HCT116 (cell line): Measurements from ENCODE around the gene REXO4. TPM values are rescaled to one million over a fixed set of nuclear protein-coding genes. Genes with fewer than 3 reads are reported as not detected.

Experiments used
- ATAC-seq: fragments of 200-7000 bp; cut with Tn5 transposase; 2 replicates; pipeline ENCODE4 v1.9.1; 2020; ENCODE audit warnings: mild to moderate bottlenecking, moderate library complexity
- BruUV-seq: library from RNA; stranded (reverse); fragments of 400-500 nt; replicated peaks from 2 replicates; lab custom pipeline; 2021; lab: Mats Ljungman, UMichigan
- CTCF ChIA-PET: fragments of 300-600 bp; sonication (Branson Sonifier 250); formaldehyde crosslinking; loops from one replicate; lab custom pipeline; 2021; ENCODE audit warnings: antibody characterized with exemption; lab: Charles Lee
- POLR2A ChIA-PET: fragments of 300-600, 350-600 bp; sonication (Branson Sonifier 250); formaldehyde crosslinking; loops from one replicate; lab custom pipeline; 2021; ENCODE audit warnings: antibody characterized with exemption; lab: Charles Lee
- RAD21 ChIA-PET, 2 experiments: fragments of 300-600 bp; sonication (Branson Sonifier 250); formaldehyde crosslinking; loops; one replicate each; lab custom pipeline; 2023; ENCODE audit warnings: low total read pairs in 2 of 2; ENCODE audit not compliant: uncharacterized antibody in 2 of 2, unreplicated experiment in 2 of 2, low non-redundant PET in 1 of 2; lab: Charles Lee
- DNase-seq: peaks from one replicate; pipeline ENCODE4 v3.0.0-alpha.2; 2010; ENCODE audit warnings: low read depth, low spot score
- H2AFZ ChIP-seq: fragments of 200-600 bp; shearing (Covaris generic), sonication (generic); 2 replicates; pipeline ENCODE4 v1.6.1; 2017; ENCODE audit warnings: low read depth, mixed run types, mixed read lengths, antibody characterized with exemption, low read length; ENCODE audit not compliant: poor library complexity, severe bottlenecking
- H3K27ac ChIP-seq: 2 replicates; pipeline ENCODE4 v1.5.1; 2012; ENCODE audit warnings: low read depth, low read length
- H3K27me3 ChIP-seq: fragments of 200-600 bp; sonication (generic); 2 replicates; pipeline ENCODE4 v1.6.1; 2016; ENCODE audit warnings: mixed run types, low read length, mixed read lengths; ENCODE audit not compliant: insufficient read depth
- H3K36me3 ChIP-seq, 2 experiments: fragments of 200-500 bp in 1 of 2; fragments of 200-600 bp in 1 of 2; sonication (Bioruptor generic) in 1 of 2; sonication (generic) in 1 of 2; 2 replicates each; pipeline versions ENCODE4 v1.5.1 to v1.6.1; 2014 to 2016; ENCODE audit warnings: low read length in 2 of 2, inconsistent platforms in 1 of 2, mixed read lengths in 1 of 2, mixed run types in 1 of 2; ENCODE audit not compliant: insufficient read depth in 2 of 2, control insufficient read depth in 1 of 2
- H3K4me1 ChIP-seq, 2 experiments: fragments of 200-600 bp in 1 of 2; sonication (generic) in 1 of 2; 2 replicates each; pipeline versions ENCODE4 v1.5.1 to v1.6.1; 2012 to 2017; ENCODE audit warnings: low read length in 2 of 2, inconsistent platforms in 1 of 2, mild to moderate bottlenecking in 1 of 2, mixed read lengths in 1 of 2, mixed run types in 1 of 2, moderate library complexity in 1 of 2; ENCODE audit not compliant: insufficient read depth in 2 of 2, control insufficient read depth in 1 of 2
- H3K4me2 ChIP-seq: fragments of 200-600 bp; sonication (generic); 2 replicates; pipeline ENCODE4 v1.6.1; 2017; ENCODE audit warnings: mixed run types, low read length, mixed read lengths
- H3K4me3 ChIP-seq, 2 experiments: fragments of 200-600 bp in 1 of 2; sonication (generic) in 1 of 2; replicated peaks in 1 of 2; 2 replicates each; pipeline ENCODE4 v1.5.1; 2011 to 2016; ENCODE audit warnings: low read length in 2 of 2, control low read depth in 1 of 2, low read depth in 1 of 2, mild to moderate bottlenecking in 1 of 2, mixed read lengths in 1 of 2, mixed run types in 1 of 2
- H3K79me2 ChIP-seq: fragments of 200-600 bp; sonication (generic); 2 replicates; pipeline ENCODE4 v1.6.1; 2017; ENCODE audit warnings: mild to moderate bottlenecking, mixed run types, low read length, moderate library complexity, mixed read lengths; ENCODE audit not compliant: insufficient read depth
- H3K9ac ChIP-seq: fragments of 200-600 bp; sonication (generic); 2 replicates; pipeline ENCODE4 v1.6.1; 2016; ENCODE audit warnings: low read length, mixed read lengths
- H3K9me2 ChIP-seq: fragments of 200-600 bp; sonication (generic), shearing (Covaris generic); 2 replicates; pipeline ENCODE4 v1.6.1; 2017; ENCODE audit warnings: mixed run types, mild to moderate bottlenecking, moderate library complexity; ENCODE audit not compliant: insufficient read depth
- H3K9me3 ChIP-seq, 2 experiments: fragments of 200-500 bp in 1 of 2; fragments of 200-600 bp in 1 of 2; sonication (Bioruptor generic) in 1 of 2; sonication (generic) in 1 of 2; 2 replicates each; pipeline ENCODE4 v1.6.1; 2014 to 2017; ENCODE audit warnings: low read length in 2 of 2, mixed read lengths in 2 of 2, inconsistent platforms in 1 of 2, low read depth in 1 of 2, mild to moderate bottlenecking in 1 of 2, mixed run types in 1 of 2, moderate library complexity in 1 of 2; ENCODE audit not compliant: control insufficient read depth in 1 of 2, insufficient read depth in 1 of 2
- H4K20me1 ChIP-seq: fragments of 200-600 bp; sonication (generic), shearing (Covaris generic); 2 replicates; pipeline ENCODE4 v1.6.1; 2017; ENCODE audit warnings: mixed run types, mild to moderate bottlenecking, moderate library complexity; ENCODE audit not compliant: insufficient read depth
- CBX3 ChIP-seq: IDR thresholded peaks from 2 replicates; pipeline ENCODE4 v1.6.1; 2012; ENCODE audit warnings: low read depth
- CEBPB ChIP-seq: IDR thresholded peaks from 2 replicates; pipeline ENCODE4 v1.6.1; 2012; ENCODE audit warnings: low read depth
- CTCF ChIP-seq, 3 experiments: fragments of 200-600 bp in 1 of 3; sonication (generic) in 1 of 3; IDR thresholded peaks in 2 of 3; conservative IDR thresholded peaks in 1 of 3; 2 replicates each; pipeline ENCODE4 v1.5.1; 2012 to 2017; ENCODE audit warnings: low read depth in 2 of 3, low read length in 2 of 3, antibody characterized with exemption in 1 of 3, borderline replicate concordance in 1 of 3, control low read depth in 1 of 3, mild to moderate bottlenecking in 1 of 3, mixed read lengths in 1 of 3, mixed run types in 1 of 3, moderate library complexity in 1 of 3; ENCODE audit not compliant: insufficient read depth in 1 of 3
- ELF1 ChIP-seq: IDR thresholded peaks from 2 replicates; pipeline ENCODE4 v1.6.1; 2012; ENCODE audit warnings: low read depth, borderline replicate concordance
- EZH2phosphoT487 ChIP-seq: fragments of 200-600 bp; IDR thresholded peaks from 2 replicates; pipeline ENCODE4 v1.6.1; 2018; ENCODE audit warnings: antibody characterized with exemption, borderline replicate concordance
- FOSL1 ChIP-seq: IDR thresholded peaks from 2 replicates; pipeline ENCODE4 v1.6.1; 2012; ENCODE audit warnings: low read depth
- POLR2AphosphoS5 ChIP-seq: IDR thresholded peaks from 2 replicates; pipeline ENCODE4 v1.6.1; 2011; ENCODE audit warnings: mild to moderate bottlenecking, low read depth, low read length, moderate library complexity
- SIN3A ChIP-seq: IDR thresholded peaks from 2 replicates; pipeline ENCODE4 v1.6.1; 2012; ENCODE audit warnings: low read depth
- SP1 ChIP-seq: IDR thresholded peaks from 2 replicates; pipeline ENCODE4 v1.6.1; 2012; ENCODE audit warnings: low read depth
- intact Hi-C: fragments of 100-400 bp; cut with micrococcal nuclease; formaldehyde crosslinking; loops from 2 replicates; pipeline ENCODE4 v1.10.0; 2022
- total RNA-seq: library from RNA; stranded (reverse); gene quantifications from one replicate; pipeline ENCODE4 v1.2.1, GENCODE V29; 2021; ENCODE audit not compliant: unreplicated experiment

REXO4 gene
- total RNA-seq, 1 experiment from 2014 or later = 24.6 TPM

- H3K4me2 ChIP-seq = peak within 1 kb of the TSS; percentile 81
- H3K4me1 ChIP-seq = peaks cover 16 to 17% of the 10 kb centered on the region in 2 experiments
- H3K79me2 ChIP-seq = no peaks in the 10 kb centered on the region
- intact Hi-C loops = loop anchor here (5.0 kb wide), 1 partner anchor 42 kb away; the partner anchor contains the start of gene REXO4
- H3K4me3 ChIP-seq = peak within 1 kb of the TSS; percentile 64 to 67
- POLR2A ChIA-PET = interaction anchor here (0.6 to 1.5 kb wide), 10 partner anchors 10 to 221 kb away, joined by 3 to 8 read pairs (median 3); partner anchors contain the start of genes ADAMTS13, MED22 and RPL7A
- peak; percentile 50 for TF ChIP-seq SP1
- no peak for TF ChIP-seq FOSL1
- peak; percentile 65 for TF ChIP-seq POLR2AphosphoS5
- CTCF ChIA-PET = interaction anchor here (0.7 to 1.2 kb wide), 9 partner anchors 10 to 438 kb away, joined by 3 to 10 read pairs (median 3); partner anchors contain the start of gene REXO4
- no peaks in the 10 kb centered on the region for H3K27me3 ChIP-seq
- H3K9me2 ChIP-seq = no peaks in the 10 kb centered on the region
- no TSS peak for BruUV-seq
- DNase-seq (peak; percentile 85), ATAC-seq (peak; percentile 85)
- RAD21 ChIA-PET = interaction anchor here (0.5 to 1.2 kb wide), 4 partner anchors 15 to 354 kb away, joined by 3 to 5 read pairs (median 4); no protein-coding TSS in a partner anchor
- H3K27ac ChIP-seq = peak within 1 kb of the TSS; percentile 97
- no peaks in the 10 kb centered on the region for H4K20me1 ChIP-seq
- H3K9ac ChIP-seq = peak within 1 kb of the TSS; percentile 76
- no peaks in the 10 kb centered on the region for H3K9me3 ChIP-seq
- no peaks in the 10 kb centered on the region for H3K36me3 ChIP-seq
- peak within 1 kb of the TSS; percentile 39 for H2AFZ ChIP-seq
Measured at GRCh38 chr9:133459476-133460404, 41.9 kb upstream of the REXO4 start, which contains the start of gene CACFD1. Gene CACFD1 (plus strand): TSS chr9:133459978. CDS start chr9:133460067, 89 bp downstream.

GRCh38 chr9:133458643-133459312 lies 41.0 kb upstream of the REXO4 start:
- CTCF ChIA-PET = interaction anchor here (0.7 to 1.2 kb wide), 7 partner anchors 9 to 437 kb away, joined by 3 to 10 read pairs (median 4); partner anchors contain the start of gene REXO4
- intact Hi-C loops = no loop called here
- no peaks in the 10 kb centered on the region for H3K36me3 ChIP-seq
- peak overlapping the region; percentile 15 to 64; a peak in 3 of 4 replicates for H3K4me3 ChIP-seq
- RAD21 ChIA-PET = interaction anchor here in 1 of 2 experiments (1.2 kb wide), 1 partner anchor 28 kb away, joined by 5 read pairs; no protein-coding TSS in a partner anchor
- no peaks in the 10 kb centered on the region for H4K20me1 ChIP-seq
- BruUV-seq = no TSS peak
- peak overlapping the region; percentile 39 for H2AFZ ChIP-seq
- no peak for DNase-seq
- POLR2A ChIA-PET = interaction anchor here (0.6 to 1.5 kb wide), 5 partner anchors 9 to 106 kb away, joined by 3 to 8 read pairs (median 4); partner anchors contain the start of gene ADAMTS13
- H3K9ac ChIP-seq = peak overlapping the region; percentile 18; the same call in 1 of the 2 replicates
- H3K4me2 ChIP-seq = peak overlapping the region; percentile 81
- no peak for ATAC-seq
- no peaks in the 10 kb centered on the region for H3K9me3 ChIP-seq
- H3K9me2 ChIP-seq = no peaks in the 10 kb centered on the region
- no peaks in the 10 kb centered on the region for H3K27me3 ChIP-seq
- H3K79me2 ChIP-seq = no peaks in the 10 kb centered on the region
- H3K4me1 ChIP-seq = peaks cover 16 to 17% of the 10 kb centered on the region in 2 experiments
- no peak overlapping the region for H3K27ac ChIP-seq
- no peak for TF ChIP-seq EZH2phosphoT487
- TF ChIP-seq POLR2AphosphoS5 = no peak
- TF ChIP-seq SIN3A = no peak
- no peak for TF ChIP-seq ELF1
- no peak for TF ChIP-seq CBX3
- TF ChIP-seq FOSL1 = no peak
- TF ChIP-seq CEBPB = no peak
- TF ChIP-seq CTCF (IDR thresholded peaks at IDR 0.05 in 2 of 3, conservative IDR thresholded peaks at IDR 0.05 in 1 of 3; ENCODE audit: borderline replicate concordance in 1 of 3, insufficient read depth in 1 of 3, low read depth in 2 of 3, low read length in 2 of 3) = no peak
